Neural cell (in vitro differentiated cells): ENCODE data around the gene CAPN2. TPM values are rescaled to one million over a fixed set of nuclear protein-coding genes. Genes with fewer than 3 reads are reported as not detected.

Source experiments
- H2AFZ ChIP-seq: fragments of 200-600, 300-800 bp; sonication (generic), shearing (Covaris generic); 2 replicates; pipeline ENCODE4 v1.6.0; 2014; ENCODE audit warnings: low read depth, mild to moderate bottlenecking, antibody characterized with exemption, low read length, moderate library complexity
- H3F3A ChIP-seq: fragments of 200-600 bp; shearing (Covaris generic); 2 replicates; pipeline ENCODE4 v1.6.1; 2016; ENCODE audit warnings: mild to moderate bottlenecking, moderate library complexity, mixed read lengths, antibody characterized with exemption, low read length; ENCODE audit not compliant: insufficient read depth, poor library complexity, severe bottlenecking
- H3K27ac ChIP-seq: fragments of 200-600, 300-800 bp; sonication (generic), shearing (Covaris generic); 2 replicates; pipeline ENCODE4 v1.5.1; 2014; ENCODE audit warnings: mild to moderate bottlenecking, low read length, moderate library complexity
- H3K27me3 ChIP-seq: fragments of 300-800, 200-600 bp; sonication (generic), shearing (Covaris generic); 2 replicates; pipeline ENCODE4 v1.6.0; 2014; ENCODE audit warnings: mild to moderate bottlenecking, low read depth, low read length, moderate library complexity; ENCODE audit not compliant: insufficient read depth
- H3K36me3 ChIP-seq: fragments of 300-800, 200-600 bp; sonication (generic), shearing (Covaris generic); 2 replicates; pipeline ENCODE4 v1.5.1; 2014; ENCODE audit warnings: mild to moderate bottlenecking, antibody characterized with exemption, low read length, moderate library complexity; ENCODE audit not compliant: insufficient read depth
- H3K4me2 ChIP-seq: fragments of 300-800, 200-600 bp; sonication (generic), shearing (Covaris generic); 2 replicates; pipeline ENCODE4 v1.6.0; 2014; ENCODE audit warnings: mild to moderate bottlenecking, low read length
- H3K4me3 ChIP-seq: fragments of 300-800, 200-600 bp; sonication (generic), shearing (Covaris generic); 2 replicates; pipeline ENCODE4 v1.5.1; 2014; ENCODE audit warnings: mild to moderate bottlenecking, low read length, moderate library complexity
- H3K79me2 ChIP-seq: fragments of 200-600 bp; shearing (Covaris generic); replicated peaks from 2 replicates; pipeline ENCODE4 v1.6.0; 2014; ENCODE audit warnings: mild to moderate bottlenecking, low read length, moderate library complexity; ENCODE audit not compliant: insufficient read depth
- H3K9ac ChIP-seq: fragments of 300-800, 200-600 bp; sonication (generic), shearing (Covaris generic); 2 replicates; pipeline ENCODE4 v1.6.1; 2016; ENCODE audit warnings: mild to moderate bottlenecking, low read length, mixed read lengths
- H3K9me2 ChIP-seq: fragments of 200-600 bp; shearing (Covaris generic); 2 replicates; pipeline ENCODE4 v1.6.1; 2016; ENCODE audit warnings: mild to moderate bottlenecking, low read length, mixed read lengths; ENCODE audit not compliant: insufficient read depth
- H3K9me3 ChIP-seq: fragments of 200-600, 300-800 bp; sonication (generic), shearing (Covaris generic); 2 replicates; pipeline ENCODE4 v1.6.1; 2016; ENCODE audit warnings: mild to moderate bottlenecking, mixed run types, low read length, moderate library complexity, mixed read lengths
- H4K20me1 ChIP-seq: fragments of 200-600 bp; shearing (Covaris generic); 2 replicates; pipeline ENCODE4 v1.6.1; 2016; ENCODE audit warnings: mild to moderate bottlenecking, mixed run types; ENCODE audit not compliant: insufficient read depth
- CTCF ChIP-seq: fragments of 450-650 bp; IDR thresholded peaks from 2 replicates; pipeline ENCODE4 v1.5.1; 2014; ENCODE audit warnings: antibody characterized with exemption, mild to moderate bottlenecking, moderate library complexity; ENCODE audit not compliant: poor library complexity, severe bottlenecking
- EP300 ChIP-seq: fragments of 450-650 bp; conservative IDR thresholded peaks from 2 replicates; pipeline ENCODE4 v1.6.1; 2014; ENCODE audit warnings: antibody characterized with exemption, mild to moderate bottlenecking, moderate library complexity; ENCODE audit not compliant: poor library complexity, severe bottlenecking
- EZH2 ChIP-seq: fragments of 200-600, 300-800 bp; shearing (Covaris generic), sonication (generic); IDR thresholded peaks from 2 replicates; pipeline ENCODE4 v1.6.1; 2014; ENCODE audit warnings: antibody characterized with exemption, low read length, borderline replicate concordance, mild to moderate bottlenecking; ENCODE audit not compliant: insufficient read depth, poor library complexity, severe bottlenecking
- MXI1 ChIP-seq: fragments of 450-650 bp; conservative IDR thresholded peaks from 2 replicates; pipeline ENCODE4 v1.6.1; 2014; ENCODE audit warnings: antibody characterized with exemption, mild to moderate bottlenecking; ENCODE audit not compliant: poor library complexity, severe bottlenecking
- POLR2AphosphoS5 ChIP-seq: IDR thresholded peaks from 2 replicates; pipeline ENCODE4 v1.6.1; 2012
- RAD21 ChIP-seq: fragments of 450-650 bp; conservative IDR thresholded peaks from 2 replicates; pipeline ENCODE4 v1.6.1; 2014; ENCODE audit warnings: antibody characterized with exemption, mild to moderate bottlenecking, moderate library complexity
- REST ChIP-seq: IDR thresholded peaks from 2 replicates; pipeline ENCODE4 v1.6.1; 2012; ENCODE audit warnings: borderline replicate concordance
- SMC3 ChIP-seq: fragments of 450-650 bp; conservative IDR thresholded peaks from 2 replicates; pipeline ENCODE4 v1.6.1; 2014; ENCODE audit warnings: antibody characterized with exemption, mild to moderate bottlenecking, moderate library complexity; ENCODE audit not compliant: poor library complexity
- TAF1 ChIP-seq: IDR thresholded peaks from 2 replicates; pipeline ENCODE4 v1.6.1; 2012; ENCODE audit warnings: low read depth
- polyA plus RNA-seq: library from polyadenylated mRNA; depleted of rRNA; stranded (reverse); fragments of >200 nt; gene quantifications from 2 replicates; pipeline ENCODE4 v1.2.3, GENCODE V29; 2014

CAPN2 gene
- polyA plus RNA-seq, 1 donor from 2014 or later, result 58.8 TPM

DNA sequence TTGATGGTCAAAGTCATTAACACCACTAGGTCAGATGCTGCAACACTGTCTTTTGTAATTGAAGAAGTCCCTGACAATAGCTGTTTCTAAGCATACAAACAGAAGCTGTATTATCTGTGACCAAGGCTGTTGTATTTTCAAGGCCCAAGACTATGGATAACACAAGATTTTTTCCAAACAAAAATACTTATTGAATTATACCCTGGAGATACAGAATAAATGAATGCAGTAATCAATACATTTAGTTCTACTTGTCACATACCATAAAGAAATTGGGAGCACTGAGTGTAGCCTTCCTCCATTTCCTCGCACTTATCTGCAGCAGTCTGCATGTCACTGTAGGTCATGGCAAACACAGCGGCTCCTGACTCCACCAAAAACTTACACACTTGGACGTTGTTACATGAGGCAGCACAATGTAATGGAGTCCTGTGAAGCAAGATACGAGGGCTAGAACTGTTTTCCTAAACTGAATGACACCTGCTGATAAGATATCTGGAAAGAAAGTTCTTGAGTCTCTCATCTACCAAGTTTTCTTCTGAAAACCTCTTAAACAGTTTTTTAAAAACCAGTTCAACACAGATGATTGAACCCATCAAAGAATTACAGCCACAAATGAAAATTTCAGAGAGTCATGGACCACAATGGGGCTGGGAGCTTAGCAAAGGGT lies 76.5 kb downstream of the CAPN2 start:
- Histone ChIP-seq H3F3A (no peaks in the 10 kb centered on the region), H3K9me2 (no peaks in the 10 kb centered on the region), H3K9ac (no peak overlapping the region), H4K20me1 (no peaks in the 10 kb centered on the region), H3K9me3 (no peaks in the 10 kb centered on the region), H3K36me3 (peaks cover 7% of the 10 kb centered on the region), H3K4me2 (no peak overlapping the region), H2AFZ (no peak overlapping the region), H3K4me3 (no peak overlapping the region), H3K27ac (no peak overlapping the region), H3K27me3 (no peaks in the 10 kb centered on the region), H3K79me2 (no peaks in the 10 kb centered on the region)
- TF ChIP-seq EP300, result no peak
- no peak for TF ChIP-seq MXI1
- TF ChIP-seq EZH2, result no peak
- TF ChIP-seq REST, result no peak

- Histone ChIP-seq H3K27me3 (no peaks in the 10 kb centered on the region), H3K9me3 (no peaks in the 10 kb centered on the region), H3K36me3 (peaks cover 13% of the 10 kb centered on the region), H3K9ac (no peak overlapping the region), H3K27ac (no peak overlapping the region), H4K20me1 (no peaks in the 10 kb centered on the region), H3K4me2 (no peak overlapping the region), H3K4me3 (no peak overlapping the region), H3F3A (no peaks in the 10 kb centered on the region), H3K9me2 (no peaks in the 10 kb centered on the region), H2AFZ (no peak overlapping the region), H3K79me2 (no peaks in the 10 kb centered on the region)
- no peak for TF ChIP-seq EZH2
- no peak for TF ChIP-seq POLR2AphosphoS5
- TF ChIP-seq TAF1, result no peak
- TF ChIP-seq MXI1, result no peak
- no peak for TF ChIP-seq REST
- no peak for TF ChIP-seq CTCF
- no peak for TF ChIP-seq EP300
- no peak for TF ChIP-seq SMC3
- TF ChIP-seq RAD21, result no peak
Measured at GRCh38 chr1:223792046-223792445, 79.7 kb downstream of the CAPN2 start.
